Astrocyte of the cerebellum (primary cell): ENCODE results near the gene PCDH9.

ENCODE experiments used
- DNase-seq: peaks from one replicate; pipeline ENCODE4 v3.0.0-alpha.2; 2011; ENCODE audit warnings: low read depth
- H3K4me3 ChIP-seq: 2 replicates; pipeline ENCODE4 v1.5.1; 2011; ENCODE audit warnings: mild to moderate bottlenecking, low read depth, low read length, moderate library complexity
- in situ Hi-C: cut with HindIII; loops from 2 replicates; pipeline ENCODE4 v1.10.0; 2017; ENCODE audit warnings: low sequenced_read_pairs
- TF ChIP-seq, protein P1 (sequence below): IDR thresholded peaks from 2 replicates; pipeline ENCODE4 v1.5.1; 2012; ENCODE audit warnings: low read length, low read depth, moderate library complexity, mild to moderate bottlenecking; ENCODE audit errors: missing control alignments

PCDH9 gene

DNA sequence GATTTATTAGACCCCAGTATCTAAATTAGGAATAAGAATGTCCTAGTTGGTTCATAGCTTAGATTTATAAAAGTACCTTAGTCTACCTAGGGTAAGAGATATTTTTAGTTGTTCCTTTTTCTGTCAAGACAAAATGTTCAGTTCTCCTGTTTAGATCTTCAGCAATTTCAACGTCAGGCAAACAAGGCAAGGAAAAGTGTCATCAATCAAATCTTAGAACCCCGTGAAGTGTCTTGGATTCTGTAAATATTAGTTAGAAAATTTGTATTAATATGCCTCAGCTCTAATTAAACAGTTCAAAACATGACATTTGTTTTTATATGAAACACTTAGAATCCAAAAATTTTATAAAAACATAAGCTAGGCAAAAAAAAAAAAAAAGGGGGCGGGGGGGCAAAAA is 296.6 kb downstream of the PCDH9 start:
- DNase-seq, result no peak
- TF ChIP-seq, protein P1, sequence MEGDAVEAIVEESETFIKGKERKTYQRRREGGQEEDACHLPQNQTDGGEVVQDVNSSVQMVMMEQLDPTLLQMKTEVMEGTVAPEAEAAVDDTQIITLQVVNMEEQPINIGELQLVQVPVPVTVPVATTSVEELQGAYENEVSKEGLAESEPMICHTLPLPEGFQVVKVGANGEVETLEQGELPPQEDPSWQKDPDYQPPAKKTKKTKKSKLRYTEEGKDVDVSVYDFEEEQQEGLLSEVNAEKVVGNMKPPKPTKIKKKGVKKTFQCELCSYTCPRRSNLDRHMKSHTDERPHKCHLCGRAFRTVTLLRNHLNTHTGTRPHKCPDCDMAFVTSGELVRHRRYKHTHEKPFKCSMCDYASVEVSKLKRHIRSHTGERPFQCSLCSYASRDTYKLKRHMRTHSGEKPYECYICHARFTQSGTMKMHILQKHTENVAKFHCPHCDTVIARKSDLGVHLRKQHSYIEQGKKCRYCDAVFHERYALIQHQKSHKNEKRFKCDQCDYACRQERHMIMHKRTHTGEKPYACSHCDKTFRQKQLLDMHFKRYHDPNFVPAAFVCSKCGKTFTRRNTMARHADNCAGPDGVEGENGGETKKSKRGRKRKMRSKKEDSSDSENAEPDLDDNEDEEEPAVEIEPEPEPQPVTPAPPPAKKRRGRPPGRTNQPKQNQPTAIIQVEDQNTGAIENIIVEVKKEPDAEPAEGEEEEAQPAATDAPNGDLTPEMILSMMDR, result no peak
- in situ Hi-C loops, result no loop called here
- no peak overlapping the region for H3K4me3 ChIP-seq

DNA sequence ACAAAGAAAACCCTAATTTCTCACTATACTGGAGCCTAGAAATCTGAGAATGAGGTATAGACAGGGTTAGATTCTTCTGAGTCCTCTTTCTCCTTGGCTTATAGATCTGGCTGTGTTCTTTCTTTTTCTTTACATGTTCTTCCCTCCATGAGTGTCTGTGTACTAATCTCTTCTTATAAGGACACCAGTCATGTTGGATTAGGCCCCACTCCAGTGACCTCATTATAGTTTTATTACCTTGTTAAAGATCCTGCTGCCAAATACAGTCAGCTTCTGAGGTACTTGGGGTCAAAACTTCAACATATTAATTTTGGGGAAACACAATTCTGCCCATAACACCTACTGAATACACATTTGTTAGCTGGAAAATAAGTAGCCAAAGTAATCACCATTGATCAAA is 302.6 kb downstream of the PCDH9 start:
- in situ Hi-C loops, result no loop called here
- TF ChIP-seq, protein P1, result no peak

DNA sequence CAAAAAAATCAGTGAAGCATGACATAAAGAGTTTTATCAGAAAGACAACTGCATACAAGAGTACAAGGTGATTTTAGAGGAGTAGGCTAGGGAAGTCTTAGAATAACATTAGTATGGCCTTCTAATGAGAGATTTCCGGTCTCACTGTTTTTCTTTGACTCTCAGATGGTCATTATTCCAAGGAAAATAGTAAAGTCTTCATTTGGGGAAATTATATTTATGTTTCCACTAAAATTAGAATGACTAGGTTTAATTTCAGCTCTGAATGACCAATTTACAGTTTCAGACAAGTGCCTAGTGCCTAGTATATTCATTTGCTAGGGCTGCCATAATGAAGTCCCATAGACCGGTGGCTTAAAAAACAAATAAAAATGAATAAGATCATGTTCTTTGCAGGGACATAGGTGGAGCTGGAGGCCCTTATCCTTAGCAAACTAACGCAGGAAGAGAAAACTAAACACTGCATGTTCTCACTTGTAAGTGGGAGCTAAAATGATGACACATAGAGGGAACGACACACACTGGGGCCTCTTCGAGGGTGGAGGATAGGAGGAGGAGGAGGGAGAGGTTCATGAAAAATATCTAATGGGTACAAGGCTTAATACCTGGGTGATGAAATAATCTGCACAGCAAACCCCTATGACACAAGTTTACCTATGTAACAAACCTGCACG is 303.1 kb downstream of the PCDH9 start:
- H3K4me3 ChIP-seq, result no peak overlapping the region
- DNase-seq, result no peak
- TF ChIP-seq, protein P1, result no peak
- in situ Hi-C loops, result no loop called here

More for the DNA sequence above, 302.6 kb downstream of the PCDH9 start:
- no peak overlapping the region for H3K4me3 ChIP-seq
- no peak for DNase-seq

DNA sequence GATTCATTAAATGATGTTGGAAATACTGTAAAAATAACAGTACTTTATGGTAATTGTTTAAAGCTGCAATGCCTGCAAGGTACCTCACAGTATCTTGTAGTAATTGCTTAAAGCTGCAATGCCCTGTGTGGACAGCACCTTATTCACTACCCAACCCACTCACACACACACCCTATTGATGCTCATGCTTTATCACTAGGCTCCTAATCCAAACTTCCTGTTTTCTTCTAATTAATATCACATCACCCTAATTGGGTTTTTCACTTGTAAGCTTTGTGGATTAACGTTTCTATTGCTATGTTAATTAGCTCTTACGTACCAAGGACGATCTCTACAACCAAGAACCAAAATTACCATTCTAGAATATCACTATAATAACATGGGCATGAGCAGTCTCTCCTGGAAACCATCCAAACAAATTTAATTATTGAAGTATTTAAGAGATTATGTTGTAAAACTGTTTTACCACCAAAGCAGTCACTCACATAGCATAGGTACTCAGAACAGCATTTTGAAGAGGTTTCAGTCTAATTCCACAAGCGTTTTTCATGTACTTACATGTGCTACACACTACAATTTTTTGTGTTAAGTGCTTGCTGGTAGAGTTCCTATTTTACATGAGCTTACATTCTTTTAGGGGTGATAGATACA is 303.8 kb downstream of the PCDH9 start:
- in situ Hi-C loops, result no loop called here
- no peak for DNase-seq
- H3K4me3 ChIP-seq, result no peak overlapping the region

DNA sequence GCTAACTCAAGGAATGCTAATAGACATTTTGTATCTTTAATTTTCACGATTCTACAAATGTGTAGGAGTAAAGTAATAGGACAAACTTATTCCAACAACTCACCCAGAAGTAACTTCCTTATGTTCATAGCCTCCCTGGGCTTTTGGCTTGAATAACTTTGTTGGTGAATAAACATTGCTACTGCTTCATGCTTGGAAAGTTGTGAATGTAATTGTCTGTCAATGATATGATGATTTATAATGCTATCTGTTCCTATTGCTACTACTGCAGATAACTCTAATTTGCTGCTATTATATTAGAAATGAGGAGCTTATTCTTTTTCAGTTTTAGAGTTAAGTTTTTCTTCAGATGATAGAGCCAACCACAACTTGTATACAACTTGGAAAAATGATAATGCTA is 307.7 kb downstream of the PCDH9 start:
- DNase-seq, result no peak
- TF ChIP-seq, protein P1, result no peak
- no peak overlapping the region for H3K4me3 ChIP-seq
- in situ Hi-C loops, result no loop called here

More for the DNA sequence above, 303.8 kb downstream of the PCDH9 start:
- TF ChIP-seq, protein P1, result no peak

DNA sequence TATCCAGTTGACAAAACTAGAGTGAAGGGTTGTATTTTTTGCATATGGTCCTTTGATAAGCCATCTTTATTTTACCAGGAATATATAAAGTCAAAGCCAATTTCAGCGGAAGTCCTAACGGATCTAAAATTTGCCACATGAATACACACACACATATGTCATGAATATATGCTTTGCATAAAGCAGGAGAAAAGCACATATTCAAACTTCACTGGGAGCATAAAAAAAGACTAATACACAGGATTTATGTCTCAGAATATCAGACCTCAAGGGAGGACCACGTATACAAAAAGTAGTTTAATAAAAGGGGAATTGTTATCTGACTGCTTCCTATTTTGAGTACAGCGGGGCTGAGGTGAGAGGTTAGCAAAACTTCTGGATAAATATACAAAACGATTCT is 308.7 kb downstream of the PCDH9 start:
- DNase-seq, result no peak
- in situ Hi-C loops, result no loop called here

More for the DNA sequence above, 308.7 kb downstream of the PCDH9 start:
- TF ChIP-seq, protein P1, result no peak
- H3K4me3 ChIP-seq, result no peak overlapping the region
